ENCODE measurements around the gene SCN5A.

SCN5A gene

DNA sequence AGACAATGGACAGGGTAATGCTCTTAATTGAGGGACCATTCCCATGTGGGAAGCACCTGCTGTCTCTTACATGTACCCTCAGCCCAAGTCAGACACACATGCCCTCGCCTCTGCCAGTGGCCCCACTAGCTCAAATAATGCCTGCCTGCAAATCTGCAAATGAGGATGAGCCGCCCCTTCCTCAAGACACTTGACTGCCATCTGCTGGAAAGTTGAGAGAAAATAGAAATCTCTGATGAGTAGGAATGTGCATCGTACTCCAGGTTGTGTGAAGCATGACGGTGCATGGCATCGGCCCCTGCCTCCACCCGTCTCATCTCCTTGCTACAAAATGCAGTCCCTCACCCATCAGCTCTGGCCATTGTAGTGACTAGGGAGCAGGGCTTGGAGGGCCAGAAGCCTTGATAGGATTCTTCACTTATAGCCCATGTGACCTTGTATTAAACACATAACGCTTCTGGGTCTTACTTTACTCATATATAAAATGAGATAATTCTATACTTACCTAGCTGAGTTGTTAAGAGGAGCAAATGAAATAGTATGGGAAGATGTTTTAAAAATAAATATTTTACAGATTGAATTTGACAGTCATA, 6.3 kb upstream of the SCN5A start:
- DNase-seq (ENCODE audit: low read depth, low spot score), result peak; percentile 50
- TF ChIP-seq, protein P1, sequence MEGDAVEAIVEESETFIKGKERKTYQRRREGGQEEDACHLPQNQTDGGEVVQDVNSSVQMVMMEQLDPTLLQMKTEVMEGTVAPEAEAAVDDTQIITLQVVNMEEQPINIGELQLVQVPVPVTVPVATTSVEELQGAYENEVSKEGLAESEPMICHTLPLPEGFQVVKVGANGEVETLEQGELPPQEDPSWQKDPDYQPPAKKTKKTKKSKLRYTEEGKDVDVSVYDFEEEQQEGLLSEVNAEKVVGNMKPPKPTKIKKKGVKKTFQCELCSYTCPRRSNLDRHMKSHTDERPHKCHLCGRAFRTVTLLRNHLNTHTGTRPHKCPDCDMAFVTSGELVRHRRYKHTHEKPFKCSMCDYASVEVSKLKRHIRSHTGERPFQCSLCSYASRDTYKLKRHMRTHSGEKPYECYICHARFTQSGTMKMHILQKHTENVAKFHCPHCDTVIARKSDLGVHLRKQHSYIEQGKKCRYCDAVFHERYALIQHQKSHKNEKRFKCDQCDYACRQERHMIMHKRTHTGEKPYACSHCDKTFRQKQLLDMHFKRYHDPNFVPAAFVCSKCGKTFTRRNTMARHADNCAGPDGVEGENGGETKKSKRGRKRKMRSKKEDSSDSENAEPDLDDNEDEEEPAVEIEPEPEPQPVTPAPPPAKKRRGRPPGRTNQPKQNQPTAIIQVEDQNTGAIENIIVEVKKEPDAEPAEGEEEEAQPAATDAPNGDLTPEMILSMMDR (IDR thresholded peaks at IDR 0.05; ENCODE audit: low read depth, low read length), result peak; percentile 57
- no peak overlapping the region for H3K4me3 ChIP-seq (ENCODE audit: low read depth, low read length)
- in situ Hi-C loops (cut with HindIII; ENCODE audit: low sequenced_read_pairs), result no loop called here

GRCh38 chr3:38653685-38654537, 4.4 kb upstream of the SCN5A start:
- in situ Hi-C loops (cut with HindIII; ENCODE audit: low sequenced_read_pairs), result no loop called here
- H3K4me3 ChIP-seq (ENCODE audit: low read depth, low read length), result no peak overlapping the region
- TF ChIP-seq, protein P1 (IDR thresholded peaks at IDR 0.05; ENCODE audit: low read depth, low read length), result no peak
- no peak for DNase-seq (ENCODE audit: low read depth, low spot score)

- in situ Hi-C loops (cut with HindIII; ENCODE audit: low sequenced_read_pairs), result no loop called here
- H3K4me3 ChIP-seq (ENCODE audit: low read depth, low read length), result no peak overlapping the region
- DNase-seq (ENCODE audit: low read depth, low spot score), result no peak
- TF ChIP-seq, protein P1 (IDR thresholded peaks at IDR 0.05; ENCODE audit: low read depth, low read length), result no peak
Observed at GRCh38 chr3:38652934-38653333, 3.4 kb upstream of the SCN5A start.

- TF ChIP-seq, protein P1 (IDR thresholded peaks at IDR 0.05; ENCODE audit: low read depth, low read length), result peak; percentile 99
- in situ Hi-C loops (cut with HindIII; ENCODE audit: low sequenced_read_pairs), result no loop called here
- no peak overlapping the region for H3K4me3 ChIP-seq (ENCODE audit: low read depth, low read length)
- peak; percentile 50 for DNase-seq (ENCODE audit: low read depth, low spot score)
Observed at GRCh38 chr3:38651153-38651789, 1.8 kb upstream of the SCN5A start.

DNA sequence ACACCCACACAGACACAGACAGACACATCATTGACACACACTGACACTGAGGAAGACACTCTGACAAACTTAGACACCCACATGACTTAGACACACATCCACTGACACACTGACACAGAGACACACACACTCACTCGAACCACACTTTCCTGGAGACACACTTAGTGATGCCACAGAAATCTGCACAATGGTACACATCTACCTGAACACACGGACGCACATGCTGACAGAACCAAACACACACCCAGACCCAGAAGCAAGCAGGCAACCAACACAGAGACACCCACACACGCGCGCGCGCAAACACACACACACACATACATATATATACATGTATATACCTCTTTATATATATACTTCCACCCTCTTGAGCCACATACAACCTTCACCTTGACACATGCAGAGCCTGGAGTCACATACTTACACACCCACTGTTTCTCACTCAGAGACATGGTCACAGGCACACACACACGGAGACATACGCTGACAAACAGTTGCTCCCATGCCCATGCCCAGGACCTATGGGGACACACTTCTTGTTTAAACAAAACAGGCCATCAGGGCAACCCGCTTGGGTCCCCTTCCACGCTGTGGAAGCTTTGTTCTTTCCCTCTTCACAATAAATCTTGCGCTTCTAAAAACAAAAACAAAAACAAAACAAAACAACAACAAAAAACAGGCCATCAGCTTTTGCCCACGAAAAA, 913 bp upstream of the SCN5A start:
- in situ Hi-C loops (cut with HindIII; ENCODE audit: low sequenced_read_pairs), result no loop called here
- no peak for DNase-seq (ENCODE audit: low read depth, low spot score)
- TF ChIP-seq, protein P1 (IDR thresholded peaks at IDR 0.05; ENCODE audit: low read depth, low read length), result no peak
- no peak overlapping the region for H3K4me3 ChIP-seq (ENCODE audit: low read depth, low read length)

Measured in astrocyte of the spinal cord (primary cell).